Osteoblast (primary cell): ENCODE results near the gene GCH1. TPM values are rescaled to one million over a fixed set of nuclear protein-coding genes. Genes with fewer than 3 reads are reported as not detected.
A peak's percentile ranks its signal among the peaks of the same experiment; 100 is the strongest.
"Not testable (repeated sequence)": the region's sequence is repeated elsewhere in the genome, so short reads cannot be mapped to it uniquely, and the experiment has no call there.

ENCODE experiments used
- DNase-seq: peaks from one replicate; pipeline ENCODE4 v3.0.0; 2011; ENCODE audit warnings: low spot score, mixed read lengths; ENCODE audit not compliant: insufficient read length; ENCODE audit errors: missing footprints
- H2AFZ ChIP-seq: 2 replicates; pipeline ENCODE4 v1.6.0; 2011; ENCODE audit warnings: mild to moderate bottlenecking, low read length
- H3K27ac ChIP-seq: 2 replicates; pipeline ENCODE4 v1.5.1; 2011; ENCODE audit warnings: mild to moderate bottlenecking, low read depth, low read length, moderate library complexity
- H3K27me3 ChIP-seq: 2 replicates; pipeline ENCODE4 v1.6.0; 2012; ENCODE audit warnings: mild to moderate bottlenecking, control low read depth, inconsistent platforms, low read length, moderate library complexity; ENCODE audit not compliant: insufficient read depth
- H3K36me3 ChIP-seq: 2 replicates; pipeline ENCODE4 v1.5.1; 2011; ENCODE audit warnings: mild to moderate bottlenecking, low read length, control low read depth, moderate library complexity; ENCODE audit not compliant: insufficient read depth
- H3K4me1 ChIP-seq: 2 replicates; pipeline ENCODE4 v1.5.1; 2011; ENCODE audit warnings: mild to moderate bottlenecking, low read length, control low read depth, moderate library complexity; ENCODE audit not compliant: insufficient read depth
- H3K4me2 ChIP-seq: 2 replicates; pipeline ENCODE4 v1.6.0; 2011; ENCODE audit warnings: mild to moderate bottlenecking, low read length; ENCODE audit not compliant: insufficient read depth
- H3K4me3 ChIP-seq: fragments of 200-600 bp; sonication (generic); 3 replicates; pipeline ENCODE4 v1.5.1; 2012; ENCODE audit warnings: mild to moderate bottlenecking, low read length, inconsistent platforms; ENCODE audit not compliant: insufficient read depth
- H3K79me2 ChIP-seq: 2 replicates; pipeline ENCODE4 v1.6.0; 2012; ENCODE audit warnings: mild to moderate bottlenecking, low read length, control low read depth, inconsistent platforms; ENCODE audit not compliant: insufficient read depth
- H3K9me3 ChIP-seq: 2 replicates; pipeline ENCODE4 v1.5.1; 2011; ENCODE audit warnings: low read depth, low read length, control low read depth
- H4K20me1 ChIP-seq: 2 replicates; pipeline ENCODE4 v1.6.0; 2012; ENCODE audit warnings: mild to moderate bottlenecking, low read length, control low read depth; ENCODE audit not compliant: insufficient read depth
- CTCF ChIP-seq: IDR thresholded peaks from 2 replicates; pipeline ENCODE4 v1.5.1; 2011; ENCODE audit warnings: mild to moderate bottlenecking, low read depth, low read length, moderate library complexity; ENCODE audit errors: extremely low read depth
- total RNA-seq: library from RNA; depleted of rRNA; stranded (reverse); fragments of >200 nt; gene quantifications from 2 replicates; pipeline ENCODE4 v1.2.3, GENCODE V29; 2012

The GCH1 gene
- total RNA-seq, 1 donor, result 3.3 TPM

DNA sequence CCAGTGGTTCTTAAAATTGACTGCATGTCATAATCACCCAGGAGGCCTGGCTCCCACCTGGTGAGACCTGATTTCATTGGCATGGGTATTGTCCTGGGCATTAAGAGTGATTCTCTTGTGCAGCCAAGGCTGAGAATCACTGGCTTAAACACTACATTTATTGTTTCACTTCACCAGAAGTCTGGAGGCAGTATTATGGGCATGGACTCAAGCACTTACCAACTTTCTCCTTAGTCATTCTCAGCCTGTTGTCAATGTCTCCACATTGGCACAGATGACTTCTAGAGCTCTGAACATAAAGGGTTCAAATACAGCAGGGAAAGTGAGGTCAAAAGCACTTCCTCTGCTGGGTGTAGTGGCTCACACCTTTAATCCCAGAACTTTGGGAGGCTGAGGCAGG, 25.6 kb upstream of the GCH1 start:
- Histone ChIP-seq H3K79me2 (no peaks in the 10 kb centered on the region), H3K4me2 (no peak overlapping the region), H3K4me3 (no peak overlapping the region), H2AFZ (no peak overlapping the region), H4K20me1 (no peaks in the 10 kb centered on the region), H3K27me3 (no peaks in the 10 kb centered on the region), H3K36me3 (no peaks in the 10 kb centered on the region), H3K9me3 (no peaks in the 10 kb centered on the region), H3K27ac (no peak overlapping the region), H3K4me1 (no peaks in the 10 kb centered on the region)
- no peak for TF ChIP-seq CTCF
- no peak for DNase-seq

- Histone ChIP-seq H2AFZ (no peak overlapping the region), H4K20me1 (no peaks in the 10 kb centered on the region), H3K27me3 (no peaks in the 10 kb centered on the region), H3K4me1 (no peaks in the 10 kb centered on the region), H3K36me3 (no peaks in the 10 kb centered on the region), H3K79me2 (no peaks in the 10 kb centered on the region), H3K4me3 (no peak overlapping the region), H3K27ac (no peak overlapping the region), H3K9me3 (no peaks in the 10 kb centered on the region), H3K4me2 (no peak overlapping the region)
- no peak for TF ChIP-seq CTCF
- DNase-seq, result no peak
These were observed 24.9 kb upstream of the GCH1 start for GRCh38 chr14:54927551-54927950.

DNA sequence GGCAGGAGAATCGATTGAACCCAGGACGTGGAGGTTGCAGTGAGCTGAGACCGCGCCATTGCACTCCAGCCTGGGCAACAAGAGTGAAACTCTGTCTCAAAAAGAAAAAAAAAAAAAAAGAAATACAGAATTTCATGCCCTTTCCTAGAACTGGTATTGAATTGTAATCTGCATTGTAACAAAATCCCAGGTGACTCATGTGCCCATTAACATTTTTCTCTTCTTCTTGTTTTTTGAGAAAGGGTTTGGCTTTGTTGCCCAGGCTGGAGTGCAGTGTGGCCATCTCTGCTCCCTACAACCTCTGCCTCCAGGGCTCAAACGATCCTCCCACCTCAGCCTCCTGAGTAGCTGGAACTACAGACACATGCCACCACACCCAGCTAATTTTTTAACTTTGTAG, 23.9 kb upstream of the GCH1 start:
- not testable (repeated sequence) for H3K36me3 ChIP-seq, H3K9me3 ChIP-seq, H3K4me2 ChIP-seq, H3K27me3 ChIP-seq, H4K20me1 ChIP-seq, H3K27ac ChIP-seq, H3K4me3 ChIP-seq, H3K4me1 ChIP-seq, H2AFZ ChIP-seq, H3K79me2 ChIP-seq
- peak; percentile 52 for DNase-seq

DNA sequence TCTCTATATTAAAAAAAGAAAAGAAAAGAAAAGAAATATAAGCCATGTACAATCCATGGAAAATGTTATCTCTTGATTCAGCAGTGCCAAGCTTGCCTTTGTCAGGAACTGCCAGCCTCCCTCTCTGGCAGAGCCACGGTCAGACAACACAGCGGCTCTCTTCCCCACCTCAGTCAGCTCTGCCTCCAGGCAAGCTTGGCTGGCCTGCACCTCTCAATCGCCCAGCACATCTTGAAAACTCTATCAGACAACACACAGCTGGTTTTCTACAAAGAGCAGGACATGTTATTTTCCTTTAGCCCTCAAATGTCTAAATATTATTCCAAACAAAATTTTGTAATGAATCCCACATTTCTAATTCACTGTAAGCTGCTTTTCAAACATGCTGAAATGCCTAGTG, 20.0 kb upstream of the GCH1 start:
- no peak overlapping the region for H3K4me2 ChIP-seq
- H2AFZ ChIP-seq, result no peak overlapping the region
- DNase-seq, result peak; percentile 6
- no peaks in the 10 kb centered on the region for H3K9me3 ChIP-seq
- no peaks in the 10 kb centered on the region for H3K4me1 ChIP-seq
- no peaks in the 10 kb centered on the region for H3K79me2 ChIP-seq
- no peak overlapping the region for H3K27ac ChIP-seq
- TF ChIP-seq CTCF, result no peak
- no peaks in the 10 kb centered on the region for H3K36me3 ChIP-seq
- H3K27me3 ChIP-seq, result no peaks in the 10 kb centered on the region
- no peak overlapping the region for H3K4me3 ChIP-seq
- H4K20me1 ChIP-seq, result no peaks in the 10 kb centered on the region

DNA sequence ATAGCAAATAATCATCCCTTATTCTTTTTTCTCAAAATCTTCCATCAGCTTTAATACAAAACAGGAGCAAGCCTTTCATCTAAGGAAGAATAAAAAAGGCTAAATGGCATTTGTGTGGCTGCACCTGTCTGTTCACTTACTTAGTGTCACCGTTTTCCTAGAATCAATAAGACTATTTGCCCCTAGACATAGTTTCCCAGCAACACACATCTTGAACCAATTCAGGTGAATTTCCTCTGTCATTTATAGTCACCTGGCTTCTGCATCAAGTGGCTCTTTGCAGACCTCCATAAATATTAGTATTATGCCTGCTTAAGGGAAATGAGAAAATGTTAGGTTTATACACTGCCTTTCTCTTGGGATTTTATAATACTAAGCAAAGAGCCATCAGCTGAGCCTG, 17.4 kb upstream of the GCH1 start:
- Histone ChIP-seq H3K4me1 (no peaks in the 10 kb centered on the region), H3K36me3 (no peaks in the 10 kb centered on the region), H3K9me3 (no peaks in the 10 kb centered on the region), H3K79me2 (no peaks in the 10 kb centered on the region), H2AFZ (no peak overlapping the region), H3K4me3 (no peak overlapping the region), H4K20me1 (no peaks in the 10 kb centered on the region), H3K27me3 (no peaks in the 10 kb centered on the region), H3K27ac (no peak overlapping the region), H3K4me2 (no peak overlapping the region)
- TF ChIP-seq CTCF, result no peak
- DNase-seq, result no peak
